Erythroblast (primary cell): ENCODE results near the gene CGB8.
"Not testable (repeated sequence)": the region's sequence is repeated elsewhere in the genome, so short reads cannot be mapped to it uniquely, and the experiment has no call there.

Source experiments
- GATA1 ChIP-seq: IDR thresholded peaks from 2 replicates; pipeline ENCODE4 v1.6.1; 2011; ENCODE audit warnings: low read depth, mild to moderate bottlenecking, control low read depth, low read length, moderate library complexity
- POLR2A ChIP-seq: IDR thresholded peaks from 2 replicates; pipeline ENCODE4 v1.6.1; 2011; ENCODE audit warnings: mild to moderate bottlenecking, low read length

DNA sequence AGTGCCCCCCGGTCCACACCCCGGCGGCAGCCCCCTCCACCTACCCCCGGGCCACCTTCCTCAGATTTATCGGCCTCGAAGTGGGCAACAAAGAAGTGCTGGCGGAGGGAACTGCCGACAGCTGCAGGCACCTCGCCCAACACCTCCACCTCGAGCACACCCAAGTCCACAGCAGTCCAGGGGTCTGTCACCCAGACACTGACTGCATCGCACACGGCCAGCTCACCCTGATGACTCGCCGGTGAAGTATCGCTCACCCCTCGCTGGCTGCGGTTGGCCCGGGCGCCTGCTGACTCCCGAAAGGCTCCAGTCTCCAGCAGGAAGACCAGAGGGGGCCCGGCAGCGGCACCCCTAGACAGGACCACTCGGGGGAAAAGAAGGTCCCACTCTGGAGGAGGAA lies 23.3 kb downstream of the CGB8 start:
- TF ChIP-seq POLR2A, GATA1: not testable (repeated sequence)
